H1 (cell line): ENCODE results near the gene ROS1. TPM values are rescaled to one million over a fixed set of nuclear protein-coding genes. Genes with fewer than 3 reads are reported as not detected.

Experiments
- CTCF ChIA-PET: fragments of 300-600 bp; sonication (Branson Sonifier 250); formaldehyde crosslinking; loops from one replicate; lab custom pipeline; 2021; ENCODE audit not compliant: partially characterized antibody; lab: Charles Lee
- POLR2A ChIA-PET: fragments of 300-600 bp; sonication (Branson Sonifier 250); formaldehyde crosslinking; loops from one replicate; lab custom pipeline; 2021; ENCODE audit warnings: inconsistent platforms; ENCODE audit not compliant: partially characterized antibody; lab: Charles Lee
- DNase-seq, 2 experiments: peaks; one replicate each; pipeline versions ENCODE4 v3.0.0 to v3.0.0-alpha.2; 2010 to 2022; ENCODE audit warnings: low spot score in 2 of 2, low read depth in 1 of 2, mixed read lengths in 1 of 2
- FAIRE-seq: peaks from 2 replicates; lab custom pipeline; 2011; peaks lifted over from hg19 to GRCh38; lab: Jason Lieb, UNC
- H2AFZ ChIP-seq: 2 replicates; pipeline ENCODE4 v1.8.1; 2012; ENCODE audit warnings: low read length, inconsistent platforms
- H2AK5ac ChIP-seq: 2 replicates; pipeline ENCODE4 v1.6.1; 2013; ENCODE audit warnings: low read depth, low read length
- H2BK120ac ChIP-seq: replicated peaks from 2 replicates; pipeline ENCODE3; 2013; ENCODE audit warnings: low read depth, low read length, inconsistent platforms
- H2BK12ac ChIP-seq: 2 replicates; pipeline ENCODE4 v1.6.1; 2013; ENCODE audit warnings: low read depth, low read length
- H2BK15ac ChIP-seq: 2 replicates; pipeline ENCODE4 v1.6.1; 2013; ENCODE audit warnings: low read length
- H2BK20ac ChIP-seq: 2 replicates; pipeline ENCODE4 v1.6.1; 2013; ENCODE audit warnings: low read length
- H2BK5ac ChIP-seq: 2 replicates; pipeline ENCODE4 v1.6.1; 2013; ENCODE audit warnings: low read depth, low read length
- H3K14ac ChIP-seq: 2 replicates; pipeline ENCODE4 v1.6.1; 2013; ENCODE audit warnings: inconsistent platforms; ENCODE audit not compliant: insufficient read length
- H3K18ac ChIP-seq: 2 replicates; pipeline ENCODE4 v1.6.1; 2013; ENCODE audit warnings: low read length; ENCODE audit errors: extremely low read depth
- H3K23ac ChIP-seq: 2 replicates; pipeline ENCODE4 v1.6.1; 2013; ENCODE audit warnings: inconsistent platforms; ENCODE audit not compliant: insufficient read length
- H3K23me2 ChIP-seq: 2 replicates; pipeline ENCODE4 v1.6.1; 2013; ENCODE audit warnings: low read depth, low read length
- H3K27ac ChIP-seq: 2 replicates; pipeline ENCODE4 v1.6.1; 2011; ENCODE audit warnings: low read depth, low read length, inconsistent platforms
- H3K27me3 ChIP-seq, 4 experiments: replicated peaks in 1 of 4; 1 replicate in 1 of 4; 2 replicates in 3 of 4; pipeline versions ENCODE4 v1.6.1 to v1.8.1; 2011 to 2013; ENCODE audit warnings: low read length in 3 of 4, mild to moderate bottlenecking in 3 of 4, inconsistent platforms in 2 of 4, mixed read lengths in 2 of 4, moderate library complexity in 1 of 4; ENCODE audit not compliant: control insufficient read depth in 3 of 4, insufficient read depth in 3 of 4; ENCODE audit errors: extremely low read depth in 1 of 4
- H3K36me3 ChIP-seq, 4 experiments: 2 replicates each; pipeline versions ENCODE4 v1.6.1 to v1.8.1; 2011 to 2013; ENCODE audit warnings: mild to moderate bottlenecking in 4 of 4, low read length in 3 of 4, moderate library complexity in 2 of 4, control low read depth in 1 of 4, inconsistent platforms in 1 of 4; ENCODE audit not compliant: insufficient read depth in 4 of 4, control insufficient read depth in 2 of 4
- H3K4ac ChIP-seq: replicated peaks from 2 replicates; pipeline ENCODE3; 2013; ENCODE audit warnings: low read length, low read depth, mixed read lengths, inconsistent platforms; ENCODE audit not compliant: insufficient read length
- H3K4me1 ChIP-seq, 4 experiments: replicated peaks in 1 of 4; 1 replicate in 1 of 4; 2 replicates in 3 of 4; pipeline versions ENCODE4 v1.6.1 to v1.8.1; 2011 to 2013; ENCODE audit warnings: low read length in 3 of 4, inconsistent platforms in 2 of 4, mixed read lengths in 1 of 4; ENCODE audit not compliant: insufficient read depth in 4 of 4, control insufficient read depth in 3 of 4
- H3K4me2 ChIP-seq, 2 experiments: 2 replicates each; pipeline versions ENCODE4 v1.6.1 to v1.8.1; 2011 to 2013; ENCODE audit warnings: low read depth in 2 of 2, low read length in 2 of 2, control low read depth in 1 of 2, inconsistent platforms in 1 of 2, mild to moderate bottlenecking in 1 of 2; ENCODE audit not compliant: insufficient read depth in 1 of 2
- H3K4me3 ChIP-seq, 4 experiments: fragments of 200-600, 300-600 bp in 1 of 4; sonication (generic), shearing (Covaris generic), sonication (Bioruptor Twin) in 1 of 4; 2 replicates each; pipeline versions ENCODE4 v1.5.1 to v1.8.1; 2011 to 2016; ENCODE audit warnings: low read length in 4 of 4, low read depth in 3 of 4, control low read depth in 2 of 4, inconsistent platforms in 2 of 4, mild to moderate bottlenecking in 2 of 4, mixed read lengths in 1 of 4, moderate library complexity in 1 of 4; ENCODE audit not compliant: insufficient read depth in 2 of 4; ENCODE audit errors: extremely low read depth in 1 of 4
- H3K56ac ChIP-seq: replicated peaks from 2 replicates; pipeline ENCODE3; 2013; ENCODE audit warnings: low read depth, mild to moderate bottlenecking, mixed read lengths, low read length, inconsistent platforms; ENCODE audit not compliant: insufficient read length
- H3K79me1 ChIP-seq: 2 replicates; pipeline ENCODE4 v1.6.1; 2013; ENCODE audit warnings: low read depth, low read length, control low read depth
- H3K79me2 ChIP-seq, 2 experiments: 2 replicates each; pipeline versions ENCODE4 v1.6.1 to v1.8.1; 2012 to 2013; ENCODE audit warnings: low read length in 2 of 2, mild to moderate bottlenecking in 2 of 2, inconsistent platforms in 1 of 2; ENCODE audit not compliant: insufficient read depth in 2 of 2, control insufficient read depth in 1 of 2
- H3K9ac ChIP-seq, 4 experiments: replicated peaks in 1 of 4; 1 replicate in 1 of 4; 2 replicates in 3 of 4; pipeline versions ENCODE4 v1.6.1 to v1.8.1; 2011 to 2013; ENCODE audit warnings: low read depth in 3 of 4, low read length in 3 of 4, control low read depth in 2 of 4, mild to moderate bottlenecking in 2 of 4, moderate library complexity in 2 of 4, inconsistent platforms in 1 of 4; ENCODE audit errors: extremely low read depth in 1 of 4
- H3K9me3 ChIP-seq, 2 experiments: 2 replicates each; pipeline versions ENCODE4 v1.6.1 to v1.8.1; 2012 to 2013; ENCODE audit warnings: mild to moderate bottlenecking in 2 of 2, moderate library complexity in 2 of 2, control low read depth in 1 of 2, inconsistent platforms in 1 of 2, low read depth in 1 of 2, low read length in 1 of 2, mixed read lengths in 1 of 2; ENCODE audit not compliant: insufficient read depth in 2 of 2
- H4K20me1 ChIP-seq, 2 experiments: replicated peaks in 1 of 2; 2 replicates each; pipeline versions ENCODE3 to v1.8.1; 2011 to 2013; ENCODE audit warnings: inconsistent platforms in 2 of 2, low read length in 2 of 2, mild to moderate bottlenecking in 1 of 2; ENCODE audit not compliant: insufficient read depth in 2 of 2, control insufficient read depth in 1 of 2
- H4K5ac ChIP-seq: 2 replicates; pipeline ENCODE4 v1.6.1; 2013; ENCODE audit warnings: low read length, low read depth, mixed read lengths, inconsistent platforms; ENCODE audit not compliant: insufficient read length
- H4K8ac ChIP-seq: 2 replicates; pipeline ENCODE4 v1.8.0; 2013; ENCODE audit warnings: mild to moderate bottlenecking, moderate library complexity, low read length, inconsistent platforms; ENCODE audit not compliant: insufficient read depth; ENCODE audit errors: extremely low read depth
- H4K91ac ChIP-seq: replicated peaks from 2 replicates; pipeline ENCODE3; 2013; ENCODE audit warnings: low read length, mixed read lengths, inconsistent platforms; ENCODE audit not compliant: insufficient read length
- ASH2L ChIP-seq: fragments of 200-600, 300-600 bp; sonication (generic); IDR thresholded peaks from one replicate; pipeline ENCODE4 v1.7.1; 2017; ENCODE audit warnings: low read length
- KDM5A ChIP-seq: fragments of 200-600 bp; IDR thresholded peaks from 2 replicates; pipeline ENCODE4 v1.7.1; 2012; ENCODE audit warnings: mild to moderate bottlenecking, low read length, inconsistent platforms, mixed read lengths
- RAD21 ChIP-seq, 2 experiments: IDR thresholded peaks in 1 of 2; conservative IDR thresholded peaks in 1 of 2; 2 replicates each; pipeline ENCODE4 v1.6.1; 2011; ENCODE audit warnings: low read depth in 2 of 2, low read length in 2 of 2, improper control_type of control experiment in 1 of 2, inconsistent platforms in 1 of 2, mild to moderate bottlenecking in 1 of 2, moderate library complexity in 1 of 2
- WGBS, 2 experiments: shearing (Covaris generic) in 1 of 2; methylation state at CpG; one replicate each; pipeline versions ENCODE4 v1.1.6 to v1.1.7; 2013 to 2015; ENCODE audit warnings: low lambda C conversion rate in 2 of 2, mixed read lengths in 2 of 2, inconsistent platforms in 1 of 2, low coverage in 1 of 2, missing lambda C conversion rate in 1 of 2; ENCODE audit not compliant: insufficient replicate concordance in 2 of 2, insufficient coverage in 1 of 2, insufficient read length in 1 of 2; ENCODE audit errors: extremely low coverage in 1 of 2, missing lambda C conversion rate in 1 of 2; 5-methylcytosine and 5-hydroxymethylcytosine counted together
- polyA plus RNA-seq, 7 experiments: library from polyadenylated mRNA; depleted of rRNA in 3 of 7; stranded (reverse) in 5 of 7; unstranded in 2 of 7; fragments of >200 nt in 5 of 7; fragments of 200-250 nt in 2 of 7; gene quantifications; 1 replicate in 5 of 7; 2 replicates in 1 of 7; 4 replicates in 1 of 7; pipeline versions ENCODE4 v1.2.1 to v1.2.3, GENCODE V29; 2011 to 2013; ENCODE audit warnings: missing spikeins in 2 of 7, mixed read lengths in 2 of 7
- total RNA-seq: library from RNA; stranded (reverse); fragmentation: NEBNext Ultra II Directional; extraction: Animal tissue kit (Norgen Biotek cat#: 25700); gene quantifications from 2 replicates; pipeline ENCODE4 v1.2.1, GENCODE V29; 2021

Gene ROS1
- total and polyA plus RNA-seq, 2 of the 8 experiments (the other 6 are each of a cell fraction or from before 2014, with no cell fraction given), result not detected

DNA sequence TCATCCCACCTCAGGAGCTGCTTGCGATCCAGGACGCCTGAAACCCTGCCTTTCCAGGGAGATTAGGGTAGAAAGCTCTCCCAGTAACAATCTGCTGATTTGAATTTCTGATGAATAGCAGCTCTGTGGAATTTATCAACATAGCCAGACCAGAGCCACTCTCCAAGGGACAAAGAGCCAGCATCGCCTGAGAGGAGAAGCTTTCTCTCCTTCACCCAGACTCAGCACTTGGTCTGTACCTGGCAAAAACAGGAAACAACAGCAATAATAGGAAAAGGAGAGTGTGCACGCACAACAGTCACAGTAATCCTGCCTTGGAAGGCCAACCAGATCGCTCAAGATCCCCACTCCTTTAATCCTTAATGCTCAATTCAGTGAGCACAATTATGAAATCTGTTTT lies 22.3 kb upstream of the ROS1 start:
- no peaks in the 10 kb centered on the region for H3K23me2 ChIP-seq
- H3K79me2 ChIP-seq, result no peaks in the 10 kb centered on the region
- no peak overlapping the region for H3K27ac ChIP-seq
- H3K56ac ChIP-seq, result no peak overlapping the region
- no peak overlapping the region for H3K23ac ChIP-seq
- H3K27me3 ChIP-seq, result no peaks in the 10 kb centered on the region
- H3K9ac ChIP-seq, result no peak overlapping the region
- no peak overlapping the region for H2BK12ac ChIP-seq
- POLR2A ChIA-PET, result no interaction called here
- H3K36me3 ChIP-seq, result no peaks in the 10 kb centered on the region
- H2BK5ac ChIP-seq, result no peak overlapping the region
- H4K8ac ChIP-seq, result no peak overlapping the region
- no peak overlapping the region for H3K4me3 ChIP-seq
- H2BK15ac ChIP-seq, result no peak overlapping the region
- H2AK5ac ChIP-seq, result no peak overlapping the region
- H4K5ac ChIP-seq, result no peak overlapping the region
- no peak overlapping the region for H3K4me2 ChIP-seq
- no peak overlapping the region for H3K14ac ChIP-seq
- FAIRE-seq (no peak), DNase-seq (no peak)
- H2AFZ ChIP-seq, result peak overlapping the region; percentile 96
- H3K4ac ChIP-seq, result no peak overlapping the region
- no peak overlapping the region for H4K91ac ChIP-seq
- no peaks in the 10 kb centered on the region for H4K20me1 ChIP-seq
- H3K79me1 ChIP-seq, result no peaks in the 10 kb centered on the region
- no peak overlapping the region for H2BK120ac ChIP-seq
- CTCF ChIA-PET, result interaction anchor here (0.9 to 6.2 kb wide), 7 partner anchors 10 to 341 kb away, joined by 3 to 54 read pairs (median 4); no protein-coding TSS in a partner anchor
- no peak overlapping the region for H2BK20ac ChIP-seq
- WGBS, 2 experiments, result 79% methylated on average over 5 of the region's 5 CpGs; no CpG with 5 or more reads in 1 of the 2 experiments
- H3K18ac ChIP-seq, result no peak overlapping the region
- H3K9me3 ChIP-seq, result no peaks in the 10 kb centered on the region
- peaks cover 0 to 7% (median 3%) of the 10 kb centered on the region in 4 experiments; a peak in 4 of 7 replicates for H3K4me1 ChIP-seq
- TF ChIP-seq RAD21 (IDR thresholded peaks at IDR 0.05 in 1 of 2, conservative IDR thresholded peaks at IDR 0.05 in 1 of 2; ENCODE audit: low read depth in 2 of 2, low read length in 2 of 2) (no peak), ASH2L (no peak), KDM5A (no peak)
